Cardiac muscle cell (in vitro differentiated cells and primary cell): Measurements from ENCODE around the gene DOCK4. TPM values are rescaled to one million over a fixed set of nuclear protein-coding genes. Genes with fewer than 3 reads are reported as not detected.

Experiments used
- DNase-seq, 2 donors: peaks; one replicate each; pipeline versions ENCODE4 v3.0.0 to v3.0.0-alpha.2; 2010 to 2017; ENCODE audit warnings: low read depth in 1 of 2, low spot score in 1 of 2
- H3K27ac ChIP-seq: fragments of 200-600 bp; sonication (generic); 2 replicates; pipeline ENCODE4 v1.5.1; 2016
- H3K27me3 ChIP-seq: fragments of 200-600 bp; sonication (generic); 2 replicates; pipeline ENCODE4 v1.6.0; 2016; ENCODE audit warnings: control low read depth
- H3K36me3 ChIP-seq: fragments of 200-600 bp; sonication (generic); 2 replicates; pipeline ENCODE4 v1.5.1; 2016; ENCODE audit warnings: control low read depth
- H3K4me1 ChIP-seq: fragments of 200-600 bp; sonication (generic); 2 replicates; pipeline ENCODE4 v1.8.1; 2017; ENCODE audit warnings: low read depth, mild to moderate bottlenecking, mixed run types
- H3K4me3 ChIP-seq: fragments of 200-600 bp; sonication (generic); 2 replicates; pipeline ENCODE4 v1.5.1; 2016; ENCODE audit warnings: mild to moderate bottlenecking
- H3K9me3 ChIP-seq: fragments of 200-600 bp; sonication (generic); 2 replicates; pipeline ENCODE4 v1.5.1; 2017; ENCODE audit warnings: low read depth, mild to moderate bottlenecking, control low read depth
- polyA plus RNA-seq: library from polyadenylated mRNA; unstranded; fragments of >200 nt; fragmentation: Nextera tagmentation; extraction: Ambion mirVana; gene quantifications from 2 replicates; pipeline ENCODE4 v1.2.1, GENCODE V29; 2016
- total RNA-seq: library from RNA; depleted of rRNA; stranded (reverse); fragments of >200 nt; gene quantifications from 2 replicates; pipeline ENCODE4 v1.2.3, GENCODE V29; 2016
- TF ChIP-seq, protein P1 (sequence below): IDR thresholded peaks from 2 replicates; pipeline ENCODE4 v1.5.1; 2012; ENCODE audit warnings: low read depth, mild to moderate bottlenecking, low read length

DOCK4 gene, protein sequence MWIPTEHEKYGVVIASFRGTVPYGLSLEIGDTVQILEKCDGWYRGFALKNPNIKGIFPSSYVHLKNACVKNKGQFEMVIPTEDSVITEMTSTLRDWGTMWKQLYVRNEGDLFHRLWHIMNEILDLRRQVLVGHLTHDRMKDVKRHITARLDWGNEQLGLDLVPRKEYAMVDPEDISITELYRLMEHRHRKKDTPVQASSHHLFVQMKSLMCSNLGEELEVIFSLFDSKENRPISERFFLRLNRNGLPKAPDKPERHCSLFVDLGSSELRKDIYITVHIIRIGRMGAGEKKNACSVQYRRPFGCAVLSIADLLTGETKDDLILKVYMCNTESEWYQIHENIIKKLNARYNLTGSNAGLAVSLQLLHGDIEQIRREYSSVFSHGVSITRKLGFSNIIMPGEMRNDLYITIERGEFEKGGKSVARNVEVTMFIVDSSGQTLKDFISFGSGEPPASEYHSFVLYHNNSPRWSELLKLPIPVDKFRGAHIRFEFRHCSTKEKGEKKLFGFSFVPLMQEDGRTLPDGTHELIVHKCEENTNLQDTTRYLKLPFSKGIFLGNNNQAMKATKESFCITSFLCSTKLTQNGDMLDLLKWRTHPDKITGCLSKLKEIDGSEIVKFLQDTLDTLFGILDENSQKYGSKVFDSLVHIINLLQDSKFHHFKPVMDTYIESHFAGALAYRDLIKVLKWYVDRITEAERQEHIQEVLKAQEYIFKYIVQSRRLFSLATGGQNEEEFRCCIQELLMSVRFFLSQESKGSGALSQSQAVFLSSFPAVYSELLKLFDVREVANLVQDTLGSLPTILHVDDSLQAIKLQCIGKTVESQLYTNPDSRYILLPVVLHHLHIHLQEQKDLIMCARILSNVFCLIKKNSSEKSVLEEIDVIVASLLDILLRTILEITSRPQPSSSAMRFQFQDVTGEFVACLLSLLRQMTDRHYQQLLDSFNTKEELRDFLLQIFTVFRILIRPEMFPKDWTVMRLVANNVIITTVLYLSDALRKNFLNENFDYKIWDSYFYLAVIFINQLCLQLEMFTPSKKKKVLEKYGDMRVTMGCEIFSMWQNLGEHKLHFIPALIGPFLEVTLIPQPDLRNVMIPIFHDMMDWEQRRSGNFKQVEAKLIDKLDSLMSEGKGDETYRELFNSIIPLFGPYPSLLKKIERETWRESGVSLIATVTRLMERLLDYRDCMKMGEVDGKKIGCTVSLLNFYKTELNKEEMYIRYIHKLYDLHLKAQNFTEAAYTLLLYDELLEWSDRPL (N-terminal part only)
- 10.6 and 11.4 TPM in 2 replicates for total RNA-seq
- 5.3 and 7.2 TPM in 2 replicates for polyA plus RNA-seq

DNA sequence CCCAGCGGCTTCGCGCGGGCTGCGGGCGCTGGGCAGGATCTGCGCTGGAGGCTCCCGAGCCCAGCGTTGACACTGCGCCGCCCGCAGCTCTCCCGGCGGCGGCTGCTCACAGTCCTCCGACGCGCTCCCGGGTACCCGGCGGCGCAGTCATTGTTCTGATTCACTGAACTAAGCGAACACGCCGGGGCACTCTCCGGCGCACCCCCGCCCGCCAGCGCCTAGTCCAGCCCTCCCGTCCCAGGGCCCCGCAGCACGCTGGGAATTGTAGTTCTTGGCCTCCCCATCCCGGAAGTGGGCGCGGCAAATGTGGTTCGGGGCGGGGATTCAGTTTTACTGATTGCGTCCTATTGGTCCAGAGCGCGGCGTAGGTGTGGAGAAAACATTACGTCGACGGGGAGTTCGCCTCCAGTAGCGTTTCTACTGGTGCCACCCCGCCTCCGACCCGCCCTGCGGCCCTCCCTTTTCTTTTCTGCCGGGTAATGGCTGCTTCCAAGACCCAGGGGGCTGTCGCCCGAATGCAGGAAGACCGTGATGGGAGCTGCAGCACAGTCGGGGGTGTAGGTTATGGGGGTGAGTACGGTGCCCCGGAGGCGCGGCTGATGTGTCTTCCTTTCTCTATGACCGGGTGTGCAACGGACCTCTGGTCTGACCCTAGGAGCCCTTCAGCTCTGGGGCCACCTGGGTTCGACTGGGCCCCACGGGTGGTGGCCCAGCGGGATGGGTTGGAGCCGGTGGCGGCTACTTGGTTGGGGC is at the start of gene DOCK4, which contains the start of gene ZNF277:
DOCK4 (minus strand) TSS at position 162 of the 753 bp plus-strand sequence. CDS start 261 bp downstream, outside the sequence.
ZNF277 (plus strand) TSS at position 458 of the 753 bp plus-strand sequence; CDS start at position 480, 22 bp downstream.
- Histone ChIP-seq H3K4me3 (peak within 1 kb of the TSS; percentile 74), H3K9me3 (no peaks in the 10 kb centered on the region), H3K27me3 (no peaks in the 10 kb centered on the region), H3K27ac (peak within 1 kb of the TSS; percentile 61), H3K4me1 (peaks cover 11% of the 10 kb centered on the region), H3K36me3 (no peaks in the 10 kb centered on the region)
- DNase-seq = peak; percentile 100
- TF ChIP-seq, protein P1, sequence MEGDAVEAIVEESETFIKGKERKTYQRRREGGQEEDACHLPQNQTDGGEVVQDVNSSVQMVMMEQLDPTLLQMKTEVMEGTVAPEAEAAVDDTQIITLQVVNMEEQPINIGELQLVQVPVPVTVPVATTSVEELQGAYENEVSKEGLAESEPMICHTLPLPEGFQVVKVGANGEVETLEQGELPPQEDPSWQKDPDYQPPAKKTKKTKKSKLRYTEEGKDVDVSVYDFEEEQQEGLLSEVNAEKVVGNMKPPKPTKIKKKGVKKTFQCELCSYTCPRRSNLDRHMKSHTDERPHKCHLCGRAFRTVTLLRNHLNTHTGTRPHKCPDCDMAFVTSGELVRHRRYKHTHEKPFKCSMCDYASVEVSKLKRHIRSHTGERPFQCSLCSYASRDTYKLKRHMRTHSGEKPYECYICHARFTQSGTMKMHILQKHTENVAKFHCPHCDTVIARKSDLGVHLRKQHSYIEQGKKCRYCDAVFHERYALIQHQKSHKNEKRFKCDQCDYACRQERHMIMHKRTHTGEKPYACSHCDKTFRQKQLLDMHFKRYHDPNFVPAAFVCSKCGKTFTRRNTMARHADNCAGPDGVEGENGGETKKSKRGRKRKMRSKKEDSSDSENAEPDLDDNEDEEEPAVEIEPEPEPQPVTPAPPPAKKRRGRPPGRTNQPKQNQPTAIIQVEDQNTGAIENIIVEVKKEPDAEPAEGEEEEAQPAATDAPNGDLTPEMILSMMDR = no peak

DNA sequence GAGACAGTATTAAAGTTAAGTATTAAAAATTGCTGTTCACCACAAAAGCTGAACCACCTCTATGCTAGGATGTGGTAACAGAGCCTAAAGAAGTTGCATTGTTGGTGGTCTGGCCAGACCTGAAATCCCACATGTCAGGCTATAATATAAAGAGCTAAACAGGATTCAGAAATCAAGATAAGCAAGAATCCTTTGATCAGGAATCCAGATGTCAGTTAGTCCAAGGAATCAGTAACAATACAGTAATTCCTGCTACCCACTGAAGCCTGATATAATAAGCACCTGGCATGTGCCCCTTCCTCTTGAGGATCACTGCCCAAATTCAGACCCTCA is 49.2 kb upstream of the DOCK4 start:
- H3K4me1 ChIP-seq = no peaks in the 10 kb centered on the region
- H3K9me3 ChIP-seq = no peaks in the 10 kb centered on the region
- no peaks in the 10 kb centered on the region for H3K36me3 ChIP-seq
- no peaks in the 10 kb centered on the region for H3K27me3 ChIP-seq
- no peak overlapping the region for H3K4me3 ChIP-seq
- DNase-seq = no peak
- H3K27ac ChIP-seq = no peak overlapping the region
- TF ChIP-seq, protein P1 = no peak

DNA sequence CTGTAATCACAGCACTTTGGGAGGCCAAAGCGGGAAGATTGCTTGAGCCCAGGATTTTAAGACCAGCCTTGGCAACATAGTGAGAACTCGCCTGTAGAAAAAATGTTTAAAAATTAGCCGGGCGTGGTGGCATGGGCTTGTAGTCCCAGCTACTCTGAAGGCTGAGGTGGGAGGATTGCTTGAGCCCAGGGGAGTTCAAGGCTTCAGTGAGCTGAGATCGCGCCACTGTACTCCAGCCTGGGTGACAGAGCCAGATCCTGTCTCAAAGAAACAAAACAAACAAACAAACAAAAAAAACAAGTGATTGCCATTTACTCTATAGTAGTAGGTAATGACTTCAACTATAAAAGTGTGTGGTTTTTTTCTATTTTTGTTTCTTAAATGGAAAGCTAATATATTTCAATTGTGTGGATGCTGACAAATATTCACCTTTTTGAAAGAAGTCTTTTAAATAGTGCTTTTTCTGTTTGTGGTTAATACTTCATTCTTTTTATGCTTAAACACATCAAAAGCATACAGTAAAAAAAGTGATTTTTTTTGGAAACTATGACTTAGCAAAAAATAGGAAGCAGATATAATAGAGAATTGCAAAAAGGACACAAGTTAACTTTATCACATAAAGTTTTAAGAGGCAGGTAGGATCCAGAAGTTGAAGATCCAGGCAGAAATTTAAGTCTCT is 48.6 kb upstream of the DOCK4 start:
- Histone ChIP-seq H3K9me3 (no peaks in the 10 kb centered on the region), H3K4me3 (no peak overlapping the region), H3K4me1 (no peaks in the 10 kb centered on the region), H3K27me3 (no peaks in the 10 kb centered on the region), H3K27ac (no peak overlapping the region), H3K36me3 (no peaks in the 10 kb centered on the region)
- no peak for DNase-seq
- TF ChIP-seq, protein P1 = no peak

DNA sequence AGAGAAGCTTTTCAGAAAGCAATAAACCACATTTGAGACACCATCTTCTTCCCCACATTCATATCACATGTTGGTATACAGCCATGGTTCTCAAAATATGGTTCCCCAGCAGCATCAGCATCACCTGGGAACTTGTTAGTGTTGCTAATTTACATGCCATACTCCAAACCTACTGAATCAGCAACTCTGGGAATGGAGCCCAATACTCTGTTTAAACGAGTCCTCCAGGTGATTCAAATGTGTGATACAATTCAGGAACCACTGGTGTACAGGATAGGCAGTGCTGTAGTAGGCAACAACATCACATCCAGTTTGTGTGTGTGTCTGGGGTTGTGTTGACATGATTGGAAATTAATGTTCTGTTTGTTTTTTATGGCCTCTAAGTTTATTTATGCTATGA is 48.0 kb upstream of the DOCK4 start:
- no peak overlapping the region for H3K4me3 ChIP-seq
- H3K9me3 ChIP-seq = no peaks in the 10 kb centered on the region
- H3K36me3 ChIP-seq = no peaks in the 10 kb centered on the region
- no peak for DNase-seq
- TF ChIP-seq, protein P1 = no peak
- no peak overlapping the region for H3K27ac ChIP-seq
- no peaks in the 10 kb centered on the region for H3K4me1 ChIP-seq
- H3K27me3 ChIP-seq = no peaks in the 10 kb centered on the region
